Stimulated activated CD4-positive, alpha-beta T cell treated with anti-CD3 and anti-CD28 coated beads, Interleukin-4, amount 100 ng/mL, for 4 hours (primary cell): ENCODE results near the gene ETFA.

ENCODE experiments used
- DNase-seq, 2 experiments: peaks; one replicate each; pipeline ENCODE4 v3.0.0-alpha.2; 2020

Gene ETFA

DNA sequence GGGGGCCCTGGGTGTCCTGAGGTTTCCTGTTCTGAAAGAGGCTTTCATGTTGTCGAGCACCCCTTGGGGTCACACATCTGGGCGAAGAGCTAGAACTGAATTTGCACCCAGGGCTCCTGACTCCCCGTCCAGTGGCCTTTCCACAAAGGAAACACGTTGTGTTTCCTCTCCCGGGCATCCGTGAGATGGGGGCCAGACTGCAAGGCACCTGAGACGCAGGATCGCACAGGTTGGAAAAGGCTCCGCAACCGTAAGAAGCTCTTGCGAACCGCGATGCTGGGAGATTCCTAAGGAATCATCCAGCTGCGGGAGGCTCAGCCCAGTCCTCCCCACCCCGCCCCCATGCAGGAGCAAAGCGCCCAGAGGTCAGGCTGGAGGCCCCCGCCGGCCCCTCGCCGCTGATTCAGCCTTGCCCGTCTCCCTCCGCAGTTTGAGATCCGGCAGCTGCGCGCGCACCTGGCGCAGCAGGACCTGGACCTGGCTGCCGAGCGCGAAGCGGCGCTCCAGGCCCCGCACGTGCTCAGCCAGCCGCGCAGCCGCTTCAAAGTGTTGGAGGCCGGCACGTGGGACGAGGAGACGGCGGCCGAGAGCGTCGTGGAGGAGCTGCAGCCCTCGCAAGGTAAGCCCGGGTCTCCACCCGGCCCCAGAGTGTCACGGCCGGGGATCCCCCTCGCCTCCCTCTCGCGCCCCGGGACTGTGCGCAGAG lies 119.6 kb downstream of the ETFA start:
- no peak for DNase-seq

GRCh38 chr15:76190751-76191538 lies 120.3 kb downstream of the ETFA start:
- DNase-seq, result peak; percentile 43 to 69

DNA sequence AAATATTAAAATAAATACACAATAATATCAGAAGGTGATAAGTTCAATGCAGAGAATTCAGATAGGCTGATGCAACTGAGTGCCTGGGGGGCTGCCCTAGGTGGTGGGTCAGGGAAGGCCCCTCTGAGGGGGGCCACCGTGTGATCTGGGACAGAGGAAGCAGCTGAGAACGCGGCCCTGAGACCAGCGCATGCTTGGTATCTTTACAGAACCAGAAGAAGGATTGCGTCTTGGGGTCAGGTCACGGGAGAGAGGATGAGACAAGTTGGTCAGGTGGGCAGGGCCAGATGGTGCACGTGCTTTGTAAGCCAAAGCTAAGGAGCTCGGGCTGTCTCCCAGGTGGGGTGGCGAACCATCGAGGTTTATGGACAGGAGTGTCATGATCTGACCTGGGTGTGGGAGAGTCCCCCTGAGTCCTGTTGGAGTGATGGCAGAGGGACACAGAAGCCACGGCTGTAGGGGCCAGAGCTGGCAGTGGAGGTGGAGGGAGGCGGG lies 121.2 kb downstream of the ETFA start:
- DNase-seq, result no peak

GRCh38 chr15:76189106-76189505 lies 122.2 kb downstream of the ETFA start:
- DNase-seq, result no peak

- DNase-seq, result no peak
Observed at GRCh38 chr15:76187163-76187562, 124.1 kb downstream of the ETFA start.

- no peak for DNase-seq
Observed at GRCh38 chr15:76185716-76186115, 125.6 kb downstream of the ETFA start.

- no peak for DNase-seq
Observed at GRCh38 chr15:76184650-76185035, 126.6 kb downstream of the ETFA start.

DNA sequence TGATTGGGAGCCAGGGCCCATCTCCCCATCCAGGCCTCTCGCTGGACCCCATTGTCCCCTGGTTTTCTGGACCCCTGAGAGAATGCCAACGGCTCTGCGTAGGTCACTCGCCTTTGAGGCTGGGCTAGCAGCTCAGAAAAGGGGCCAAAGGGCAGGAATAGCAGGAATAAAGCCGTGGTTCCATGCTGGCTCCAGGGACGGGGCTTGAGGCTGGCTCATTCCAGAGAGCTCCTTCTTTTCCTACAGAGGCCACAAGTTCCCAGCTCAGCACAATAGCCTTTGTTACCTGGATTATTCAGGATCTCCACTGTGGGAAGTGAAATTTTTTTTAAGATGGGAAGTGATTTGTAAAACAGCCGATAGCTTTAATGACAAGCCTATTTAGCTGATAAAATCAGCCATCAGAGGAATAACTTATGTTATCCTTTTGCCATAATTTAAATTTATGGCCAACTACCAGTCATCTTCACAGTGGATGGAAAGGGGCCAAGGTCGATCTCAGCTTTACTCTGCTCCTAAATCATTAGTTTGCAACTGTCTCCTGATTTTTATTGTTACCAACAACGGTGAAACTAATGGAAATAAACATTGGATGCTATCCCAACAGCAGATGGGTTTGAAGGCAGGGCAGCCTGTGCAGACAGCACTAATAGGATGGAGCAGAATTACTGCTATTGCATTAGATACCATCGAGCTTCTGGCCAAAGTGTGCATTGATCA lies 127.2 kb downstream of the ETFA start:
- DNase-seq, result no peak

DNA sequence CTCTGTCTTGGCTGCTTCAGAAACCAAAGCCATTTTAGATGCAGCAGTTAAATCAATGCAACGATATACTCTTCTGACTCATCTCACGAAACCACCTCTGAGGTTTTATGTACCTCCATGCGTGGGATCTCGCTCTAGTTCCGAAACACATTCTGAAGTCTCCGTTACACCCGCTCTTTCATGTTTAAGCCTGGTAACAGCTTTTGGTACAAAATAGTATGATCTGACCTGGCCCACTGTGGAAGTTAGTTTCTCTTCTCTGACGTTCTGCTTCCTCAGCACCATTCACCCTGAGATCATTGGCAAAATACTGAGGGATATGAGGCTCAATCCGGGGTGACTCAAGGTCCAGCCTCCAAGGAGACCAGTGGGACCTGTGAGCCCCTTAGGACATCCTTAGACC lies 129.6 kb downstream of the ETFA start:
- DNase-seq, result peak; percentile 6 to 24

- DNase-seq, result no peak
Observed at GRCh38 chr15:76180321-76180720, 130.9 kb downstream of the ETFA start.

DNA sequence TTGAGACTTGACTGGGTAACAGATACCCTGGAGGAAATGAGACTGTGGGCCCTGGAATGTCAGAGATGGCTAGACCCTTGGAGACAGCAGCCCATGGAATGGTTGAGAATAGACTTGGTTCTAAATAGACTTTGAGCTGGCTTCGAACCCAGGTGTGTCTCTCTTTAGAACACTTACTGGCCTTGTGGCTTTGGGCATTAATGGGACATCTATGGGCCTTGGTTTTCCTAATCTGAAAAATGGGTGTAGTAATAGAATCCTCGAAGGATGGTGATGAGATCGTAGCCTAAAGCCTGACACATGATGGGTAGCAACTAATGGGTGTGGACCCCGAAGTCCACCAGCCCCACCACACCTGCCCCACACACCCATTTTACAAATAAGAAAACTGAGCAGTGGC lies 132.2 kb downstream of the ETFA start:
- DNase-seq, result no peak

DNA sequence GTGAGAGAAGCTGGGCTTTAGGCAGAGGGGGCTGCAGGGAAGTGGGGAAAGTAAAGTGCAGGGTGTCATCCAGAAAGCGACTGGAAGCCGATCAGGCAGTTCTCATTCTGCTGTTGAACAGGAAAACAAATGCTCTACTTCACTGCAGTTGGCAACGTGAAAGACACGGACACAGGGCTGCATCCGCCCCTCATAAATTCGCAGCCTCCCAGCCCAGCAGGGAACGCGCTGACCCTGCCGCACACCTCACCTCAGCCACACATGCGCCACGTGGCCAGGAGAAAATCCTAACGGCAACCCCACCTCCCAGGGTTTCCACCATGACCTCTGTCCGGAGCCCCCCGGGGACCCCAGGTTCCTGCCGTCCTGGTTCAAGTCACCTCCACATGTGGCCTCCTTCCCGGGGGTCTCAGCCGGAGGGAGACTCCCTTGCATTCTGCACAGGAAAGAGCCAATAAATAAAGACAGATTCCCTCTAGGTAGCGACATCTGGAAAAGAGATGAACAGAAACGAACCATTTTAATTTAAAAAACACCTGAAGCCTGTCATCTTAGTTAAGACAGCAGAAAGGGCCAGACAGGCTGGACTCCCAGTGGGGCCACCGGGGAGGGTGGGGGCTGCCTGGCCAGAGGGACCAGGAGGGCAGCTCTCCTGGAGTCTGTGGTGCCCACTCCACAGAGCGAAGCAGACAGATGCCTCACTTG lies 132.8 kb downstream of the ETFA start:
- DNase-seq, result no peak

- no peak for DNase-seq
Observed at GRCh38 chr15:76177491-76178040, 133.7 kb downstream of the ETFA start.

GRCh38 chr15:76176487-76177085 lies 134.7 kb downstream of the ETFA start:
- DNase-seq, result no peak

GRCh38 chr15:76176059-76176458 lies 135.2 kb downstream of the ETFA start:
- no peak for DNase-seq

DNA sequence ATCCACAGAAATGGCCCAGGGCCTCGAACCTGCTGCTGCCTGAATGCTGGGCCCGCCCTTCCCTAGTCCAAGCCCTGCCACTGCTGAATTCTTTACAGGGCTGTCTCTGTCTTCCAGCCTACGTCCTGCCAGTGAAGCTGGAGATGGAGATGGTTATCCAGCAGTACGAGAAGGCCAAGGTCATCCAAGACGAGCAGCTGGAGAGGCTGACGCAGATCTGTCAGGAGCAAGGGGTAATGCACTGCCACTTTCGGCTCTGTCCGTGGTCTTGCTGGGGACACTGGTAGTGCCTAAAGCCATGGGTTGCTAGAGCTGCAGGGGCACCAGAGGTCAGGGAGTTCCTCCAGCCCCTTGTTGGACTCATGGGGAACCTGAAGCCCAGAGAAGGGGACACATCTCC lies 135.8 kb downstream of the ETFA start:
- DNase-seq, result no peak

DNA sequence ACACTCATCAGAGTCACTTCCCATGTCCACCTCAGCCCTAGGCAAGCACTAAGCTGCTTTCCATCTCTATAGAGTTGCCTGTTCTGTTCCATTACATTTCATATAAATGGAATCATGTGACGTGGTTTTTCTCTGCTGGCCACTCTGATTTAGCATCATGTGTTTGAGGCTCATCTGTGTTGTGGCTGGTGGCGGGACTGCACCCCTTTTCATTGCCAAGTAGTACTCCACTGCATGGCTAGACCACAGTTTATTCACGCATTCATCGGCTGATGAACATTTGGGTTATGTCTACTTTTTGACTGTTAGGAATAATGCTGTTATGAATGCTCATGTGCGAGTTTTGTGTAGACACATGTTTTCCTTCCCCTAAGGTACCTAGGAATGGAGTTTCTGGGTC lies 136.6 kb downstream of the ETFA start:
- DNase-seq, result no peak

GRCh38 chr15:76173317-76173834 lies 137.9 kb downstream of the ETFA start:
- DNase-seq, result no peak

DNA sequence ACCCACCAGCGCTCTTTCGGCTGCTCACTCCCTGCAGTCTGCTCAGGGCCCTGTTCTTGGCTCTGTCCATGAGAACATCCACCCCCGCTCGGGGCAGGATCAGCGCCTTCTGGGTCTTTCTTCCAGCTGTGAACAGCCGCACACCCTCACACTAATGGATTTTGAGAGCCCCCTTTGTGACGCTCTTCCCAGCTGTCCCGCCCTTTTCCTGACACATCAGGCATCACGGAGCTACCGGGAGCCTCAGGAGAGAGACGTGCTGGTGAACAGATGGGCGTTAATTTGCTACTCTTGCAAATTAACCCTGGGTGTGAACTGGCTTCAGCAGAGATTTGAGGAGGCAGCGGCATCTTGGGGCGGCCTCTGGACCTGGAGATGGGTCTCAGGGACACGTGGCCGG lies 138.5 kb downstream of the ETFA start:
- no peak for DNase-seq

- DNase-seq, result no peak
Observed at GRCh38 chr15:76169911-76170800, 141.1 kb downstream of the ETFA start.

DNA sequence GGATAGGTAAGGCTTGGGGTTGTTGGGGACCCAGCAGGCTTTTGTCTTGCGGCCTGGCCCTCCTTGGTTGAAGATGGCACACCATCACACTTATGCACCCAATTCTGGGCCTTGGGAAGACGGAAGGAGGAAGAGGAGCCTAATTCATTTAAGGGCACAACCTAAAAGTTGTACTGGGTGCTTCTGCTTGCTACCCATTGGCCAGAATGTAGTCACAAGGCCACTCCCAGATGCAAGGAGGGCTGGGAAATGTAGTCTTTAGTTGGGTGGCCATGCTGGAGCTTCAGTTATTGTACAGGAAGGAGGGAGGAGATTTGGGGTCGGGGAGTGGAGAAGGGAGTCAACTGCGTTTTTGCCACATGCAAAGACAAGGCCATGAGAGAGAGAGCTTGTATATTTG lies 142.3 kb downstream of the ETFA start:
- DNase-seq, result no peak
